Mucosa of descending colon (tissue), 3 donors: Measurements from ENCODE around the gene TTYH2. TPM values are rescaled to one million over a fixed set of nuclear protein-coding genes. Genes with fewer than 3 reads are reported as not detected.
"Not testable (repeated sequence)": the region's sequence is repeated elsewhere in the genome, so short reads cannot be mapped to it uniquely, and the experiment has no call there.

ENCODE experiments used
- ATAC-seq: fragments of 200-7000 bp; cut with Tn5 transposase; one replicate; pipeline ENCODE4 v1.9.1; 2020; ENCODE audit warnings: mild to moderate bottlenecking, moderate library complexity
- DNase-seq, 3 donors: peaks; one replicate each; pipeline ENCODE4 v3.0.0-alpha.2; 2020
- H3K36me3 ChIP-seq: fragments of 200-600 bp; one replicate; pipeline ENCODE4 v1.8.0; 2021; ENCODE audit warnings: low read depth, mild to moderate bottlenecking
- H3K4me1 ChIP-seq: fragments of 200-600 bp; one replicate; pipeline ENCODE4 v1.8.0; 2021; ENCODE audit warnings: low read depth, mild to moderate bottlenecking
- H3K4me3 ChIP-seq: fragments of 200-600 bp; one replicate; pipeline ENCODE4 v1.8.0; 2021; ENCODE audit warnings: mild to moderate bottlenecking
- H3K9me3 ChIP-seq: fragments of 200-600 bp; one replicate; pipeline ENCODE4 v1.8.0; 2021; ENCODE audit warnings: mild to moderate bottlenecking
- intact Hi-C, 2 donors: fragments of 100-400 bp; cut with DNase I in 1 of 2; cut with micrococcal nuclease in 1 of 2; formaldehyde crosslinking; loops; one replicate each; pipeline versions ENCODE4 v1.11.0 to v1.11.1; 2022; cut with DNase I, micrococcal nuclease
- total RNA-seq, 3 donors: library from RNA; stranded (reverse); fragmentation: NEBNext Ultra II Directional in 2 of 3; extraction: Animal tissue kit (Norgen Biotek cat#: 25700) in 2 of 3; gene quantifications; one replicate each; pipeline versions ENCODE4 v1.2.1 to v1.2.4, GENCODE V29; 2021 to 2023
- TF ChIP-seq, protein P1 (sequence below): fragments of 200-600 bp; IDR thresholded peaks from one replicate; pipeline ENCODE4 v1.8.0; 2022; ENCODE audit warnings: antibody characterized with exemption, mild to moderate bottlenecking
- donor health status: DM: no; HTN: no; CAD: no; lungs with moderate emphysema.
- donor health status: DM: no; HTN: no; CAD: no.
- donor health status: DM: no; HTN: yes; CAD: no.

The TTYH2 gene
- total RNA-seq, 3 donors from 2014 or later: 2.5 to 9.1 (median 3.1) TPM

DNA sequence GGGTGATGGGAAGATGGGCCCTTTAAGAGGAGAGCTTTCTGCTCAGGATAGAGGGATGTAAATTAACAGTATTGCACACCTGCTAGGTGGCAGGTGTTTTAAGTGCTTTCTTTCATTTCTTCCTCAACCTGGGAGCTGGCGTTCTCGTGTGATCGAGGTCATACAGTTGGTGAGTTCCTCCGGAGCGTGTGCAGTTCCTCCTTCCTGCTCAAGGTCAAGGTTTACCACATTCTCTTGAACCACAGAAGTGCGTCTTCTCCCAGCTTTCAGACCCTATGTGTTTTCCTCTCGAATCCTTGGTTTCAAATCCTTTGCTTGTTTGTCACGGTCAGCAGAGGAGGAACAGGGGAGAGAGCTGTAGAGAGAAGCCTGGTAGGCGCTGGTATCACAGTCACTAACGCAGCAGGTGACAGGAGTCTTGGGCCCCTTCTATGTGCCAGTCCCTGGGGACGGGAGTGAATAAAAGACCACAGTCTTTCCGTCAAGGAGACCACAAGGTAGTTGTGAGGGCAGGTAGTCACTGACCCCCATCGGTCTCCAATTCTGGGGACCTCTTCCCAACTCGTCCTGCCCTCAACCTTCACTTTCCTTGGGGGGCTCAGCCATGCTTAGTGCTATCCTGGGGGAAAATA lies 61.5 kb downstream of the TTYH2 start:
- TF ChIP-seq, protein P1, sequence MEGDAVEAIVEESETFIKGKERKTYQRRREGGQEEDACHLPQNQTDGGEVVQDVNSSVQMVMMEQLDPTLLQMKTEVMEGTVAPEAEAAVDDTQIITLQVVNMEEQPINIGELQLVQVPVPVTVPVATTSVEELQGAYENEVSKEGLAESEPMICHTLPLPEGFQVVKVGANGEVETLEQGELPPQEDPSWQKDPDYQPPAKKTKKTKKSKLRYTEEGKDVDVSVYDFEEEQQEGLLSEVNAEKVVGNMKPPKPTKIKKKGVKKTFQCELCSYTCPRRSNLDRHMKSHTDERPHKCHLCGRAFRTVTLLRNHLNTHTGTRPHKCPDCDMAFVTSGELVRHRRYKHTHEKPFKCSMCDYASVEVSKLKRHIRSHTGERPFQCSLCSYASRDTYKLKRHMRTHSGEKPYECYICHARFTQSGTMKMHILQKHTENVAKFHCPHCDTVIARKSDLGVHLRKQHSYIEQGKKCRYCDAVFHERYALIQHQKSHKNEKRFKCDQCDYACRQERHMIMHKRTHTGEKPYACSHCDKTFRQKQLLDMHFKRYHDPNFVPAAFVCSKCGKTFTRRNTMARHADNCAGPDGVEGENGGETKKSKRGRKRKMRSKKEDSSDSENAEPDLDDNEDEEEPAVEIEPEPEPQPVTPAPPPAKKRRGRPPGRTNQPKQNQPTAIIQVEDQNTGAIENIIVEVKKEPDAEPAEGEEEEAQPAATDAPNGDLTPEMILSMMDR: no peak
- intact Hi-C loops: no loop called here
- peak; percentile 72 for ATAC-seq
- peak in 1 of 3 donors; percentile 15 for DNase-seq
- no peaks in the 10 kb centered on the region for H3K36me3 ChIP-seq
- no peak overlapping the region for H3K4me3 ChIP-seq
- peaks cover 4% of the 10 kb centered on the region for H3K4me1 ChIP-seq
- no peaks in the 10 kb centered on the region for H3K9me3 ChIP-seq

DNA sequence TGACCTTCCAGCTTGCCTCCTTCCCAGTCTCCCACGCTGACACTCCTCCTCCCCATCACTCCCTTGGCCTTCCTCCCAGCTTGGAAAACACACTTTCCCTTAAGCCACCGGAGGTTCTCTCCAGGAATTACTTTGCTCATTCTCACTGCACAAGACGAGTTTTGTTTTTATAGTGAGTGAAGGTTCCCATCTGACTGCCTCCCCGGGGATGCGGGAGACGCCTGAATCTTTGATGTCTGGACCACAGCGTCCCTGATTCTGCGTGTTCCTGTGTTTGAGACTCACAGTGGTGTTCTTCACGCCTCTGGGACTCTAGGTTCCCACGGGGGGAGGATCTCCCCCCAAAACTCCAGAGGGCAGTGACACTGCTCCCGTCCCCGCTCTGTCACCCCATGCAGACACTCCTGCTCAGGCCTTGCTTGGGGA lies 62.7 kb downstream of the TTYH2 start:
- Histone ChIP-seq H3K4me3 (no peak overlapping the region), H3K4me1 (peaks cover 4% of the 10 kb centered on the region), H3K9me3 (no peaks in the 10 kb centered on the region), H3K36me3 (no peaks in the 10 kb centered on the region)
- ATAC-seq (no peak), DNase-seq (no peak)
- TF ChIP-seq, protein P1: no peak
- intact Hi-C loops: no loop called here

DNA sequence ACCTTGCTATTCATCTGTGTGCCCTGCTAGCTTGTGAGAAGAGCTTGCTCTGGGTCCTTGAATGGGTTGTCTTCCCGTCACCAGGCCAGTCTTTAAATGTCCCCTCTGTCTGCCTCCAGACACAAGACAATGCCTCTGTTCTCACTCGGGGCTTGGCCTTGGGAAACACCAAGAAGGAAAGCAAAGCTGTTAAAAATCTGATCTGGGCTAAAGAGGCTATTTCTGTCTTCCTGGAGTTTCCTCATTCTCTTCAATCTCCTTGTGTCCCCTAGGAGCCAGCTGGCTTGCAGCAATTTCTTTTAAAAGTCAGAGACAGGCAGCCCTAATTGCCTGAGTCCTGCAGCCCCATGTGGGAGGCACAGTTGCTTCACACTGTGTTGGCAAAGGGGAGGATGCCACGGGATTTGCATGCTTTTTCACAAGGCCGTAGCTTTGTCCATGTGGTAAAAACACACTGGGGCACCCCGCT lies 63.2 kb downstream of the TTYH2 start:
- no peak for ATAC-seq
- intact Hi-C loops: no loop called here
- TF ChIP-seq, protein P1: no peak

DNA sequence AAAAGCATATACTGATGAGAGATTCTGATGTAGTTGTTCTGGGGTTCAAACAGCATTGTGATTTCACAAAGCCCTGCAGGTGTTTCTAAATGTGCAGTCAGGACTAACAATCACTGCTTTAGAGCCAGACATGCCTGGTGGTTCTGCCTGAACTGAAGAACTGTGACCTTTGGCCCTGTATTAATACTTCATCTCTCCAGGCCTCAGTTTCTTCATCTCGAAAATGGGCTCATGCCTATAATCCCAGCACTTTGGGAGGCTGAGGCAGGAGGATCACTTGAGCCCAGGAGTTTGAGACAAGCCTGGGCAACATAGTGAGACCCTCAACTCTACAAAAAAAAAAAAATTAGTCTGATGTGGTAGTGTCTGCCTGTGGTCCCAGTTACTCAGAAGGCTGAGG lies 64.6 kb downstream of the TTYH2 start:
- intact Hi-C loops: no loop called here

More for the DNA sequence above, 63.2 kb downstream of the TTYH2 start:
- no peaks in the 10 kb centered on the region for H3K36me3 ChIP-seq
- H3K4me1 ChIP-seq: peaks cover 4% of the 10 kb centered on the region
- DNase-seq: no peak
- H3K4me3 ChIP-seq: no peak overlapping the region
- no peaks in the 10 kb centered on the region for H3K9me3 ChIP-seq

DNA sequence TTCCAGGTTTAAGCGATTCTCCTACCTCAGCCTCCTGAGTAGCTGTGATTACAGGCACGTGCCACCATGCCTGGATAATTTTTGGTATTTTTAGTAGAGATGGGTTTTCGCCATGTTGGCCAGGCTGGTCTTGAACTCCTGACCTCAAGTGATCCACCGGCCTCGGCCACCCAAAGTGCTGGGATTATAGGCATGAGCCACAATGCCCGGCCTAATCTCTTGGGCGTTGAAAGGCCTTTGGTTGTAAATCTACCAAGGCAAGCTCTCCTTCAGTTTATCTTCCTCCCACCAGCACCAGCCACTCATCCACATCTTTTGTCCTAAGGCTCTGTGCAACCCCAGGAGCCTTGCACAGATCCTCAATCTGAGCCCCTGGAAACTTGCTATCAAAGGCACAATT lies 66.2 kb downstream of the TTYH2 start:
- H3K36me3 ChIP-seq, intact Hi-C loops, DNase-seq, H3K4me1 ChIP-seq, H3K9me3 ChIP-seq, H3K4me3 ChIP-seq, ATAC-seq: not testable (repeated sequence)

More for the DNA sequence above, 64.6 kb downstream of the TTYH2 start:
- peaks cover 4% of the 10 kb centered on the region for H3K4me1 ChIP-seq
- ATAC-seq: no peak
- H3K4me3 ChIP-seq: no peak overlapping the region
- H3K9me3 ChIP-seq: no peaks in the 10 kb centered on the region
- TF ChIP-seq, protein P1: no peak
- no peaks in the 10 kb centered on the region for H3K36me3 ChIP-seq
- DNase-seq: no peak

DNA sequence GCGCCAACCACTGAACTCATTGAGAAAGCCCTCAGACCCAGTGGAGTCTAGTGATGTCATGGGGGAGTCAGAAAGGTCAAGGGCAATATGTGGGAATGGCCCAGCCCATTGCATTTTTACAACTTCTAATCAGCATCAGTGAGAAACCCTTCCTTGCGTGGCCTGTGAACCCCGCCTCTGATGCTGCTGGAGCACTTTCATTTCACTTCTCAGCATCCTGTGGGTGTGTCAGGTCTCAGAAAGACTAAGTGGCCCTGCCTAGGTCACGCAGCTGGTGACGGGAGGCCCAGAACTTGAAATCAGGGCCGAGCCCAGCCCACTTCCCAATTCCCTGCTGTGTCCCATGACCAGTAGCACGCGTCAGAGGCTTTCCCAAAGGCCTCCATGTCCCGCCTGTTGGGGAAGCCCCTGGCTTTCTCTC lies 66.7 kb downstream of the TTYH2 start:
- H3K4me3 ChIP-seq: no peak overlapping the region
- H3K4me1 ChIP-seq: no peaks in the 10 kb centered on the region
- TF ChIP-seq, protein P1: no peak
- H3K9me3 ChIP-seq: no peaks in the 10 kb centered on the region
- H3K36me3 ChIP-seq: no peaks in the 10 kb centered on the region
- ATAC-seq (peak; percentile 64), DNase-seq (peak in 2 of 3 donors; percentile 27 to 64)
- intact Hi-C loops: no loop called here
